22Rv1 (cell line): ENCODE measurements around the gene POTEF.
"Not testable (repeated sequence)": the region's sequence is repeated elsewhere in the genome, so short reads cannot be mapped to it uniquely, and the experiment has no call there.

Source experiments
- ZFX ChIP-seq: fragments of 450-650 bp; IDR thresholded peaks from 2 replicates; pipeline ENCODE4 v1.6.1; 2017; ENCODE audit warnings: antibody characterized with exemption, borderline replicate concordance
- TF ChIP-seq, protein P1 (sequence below): fragments of 450-650 bp; IDR thresholded peaks from 2 replicates; pipeline ENCODE4 v1.5.1; 2017; ENCODE audit warnings: mild to moderate bottlenecking

DNA sequence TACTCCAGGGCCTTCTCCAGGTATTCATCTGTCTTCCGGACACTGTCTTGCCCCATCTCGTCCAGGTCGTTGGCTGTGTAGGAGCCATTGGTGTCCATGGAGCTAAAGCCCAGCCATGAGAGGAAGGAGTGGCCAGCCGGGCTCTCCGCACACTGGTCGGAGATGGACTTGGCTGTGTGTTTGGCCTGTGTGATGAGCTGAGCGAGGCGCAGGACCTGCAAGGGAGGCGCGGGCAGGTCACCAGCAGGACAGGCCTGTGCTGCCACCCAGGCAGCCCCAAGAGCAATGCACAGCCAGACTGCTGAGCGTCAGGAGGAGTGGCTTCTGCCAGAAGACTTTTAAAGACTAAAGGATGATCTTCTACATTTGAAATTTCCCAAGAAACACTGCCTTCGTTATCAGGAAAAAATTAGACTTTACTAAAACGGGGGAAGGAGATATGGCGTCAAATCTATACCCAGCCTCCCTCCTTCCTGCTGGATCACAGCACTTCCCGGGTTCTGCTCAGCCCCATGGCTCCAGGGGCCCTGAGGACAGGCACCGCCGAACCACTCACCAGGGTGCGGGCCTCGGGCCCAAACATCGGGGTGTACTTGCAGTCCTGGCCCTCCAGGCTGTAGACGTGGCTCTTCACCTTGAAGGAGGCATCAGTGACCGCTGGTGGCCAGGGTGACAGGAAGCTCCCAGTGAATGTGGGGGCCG lies 24.9 kb upstream of the POTEF start:
- TF ChIP-seq, protein P1, sequence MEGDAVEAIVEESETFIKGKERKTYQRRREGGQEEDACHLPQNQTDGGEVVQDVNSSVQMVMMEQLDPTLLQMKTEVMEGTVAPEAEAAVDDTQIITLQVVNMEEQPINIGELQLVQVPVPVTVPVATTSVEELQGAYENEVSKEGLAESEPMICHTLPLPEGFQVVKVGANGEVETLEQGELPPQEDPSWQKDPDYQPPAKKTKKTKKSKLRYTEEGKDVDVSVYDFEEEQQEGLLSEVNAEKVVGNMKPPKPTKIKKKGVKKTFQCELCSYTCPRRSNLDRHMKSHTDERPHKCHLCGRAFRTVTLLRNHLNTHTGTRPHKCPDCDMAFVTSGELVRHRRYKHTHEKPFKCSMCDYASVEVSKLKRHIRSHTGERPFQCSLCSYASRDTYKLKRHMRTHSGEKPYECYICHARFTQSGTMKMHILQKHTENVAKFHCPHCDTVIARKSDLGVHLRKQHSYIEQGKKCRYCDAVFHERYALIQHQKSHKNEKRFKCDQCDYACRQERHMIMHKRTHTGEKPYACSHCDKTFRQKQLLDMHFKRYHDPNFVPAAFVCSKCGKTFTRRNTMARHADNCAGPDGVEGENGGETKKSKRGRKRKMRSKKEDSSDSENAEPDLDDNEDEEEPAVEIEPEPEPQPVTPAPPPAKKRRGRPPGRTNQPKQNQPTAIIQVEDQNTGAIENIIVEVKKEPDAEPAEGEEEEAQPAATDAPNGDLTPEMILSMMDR, result not testable (repeated sequence)
- TF ChIP-seq ZFX, result not testable (repeated sequence)
